Stimulated activated CD4-positive, alpha-beta T cell treated with anti-CD3 and anti-CD28 coated beads, Interleukin-2, amount 100 ng/mL, for 4 hours (primary cell): Measurements from ENCODE around the gene BIK.
A peak's percentile ranks its signal among the peaks of the same experiment; 100 is the strongest.
"Not testable (repeated sequence)": the region's sequence is repeated elsewhere in the genome, so short reads cannot be mapped to it uniquely, and the experiment has no call there.

ENCODE experiments used
- DNase-seq: peaks from one replicate; pipeline ENCODE4 v3.0.0-alpha.2; 2020; ENCODE audit warnings: low read depth

Gene BIK

GRCh38 chr22:43136255-43136654 is 25.7 kb downstream of the BIK start:
- peak; percentile 18 for DNase-seq

- DNase-seq: no peak
Observed at GRCh38 chr22:43136801-43137200, 26.3 kb downstream of the BIK start.

- DNase-seq: peak; percentile 70
Observed at GRCh38 chr22:43142880-43143562, 32.5 kb downstream of the BIK start, which contains the start of gene MCAT. MCAT (minus strand) TSS chr22:43143398; CDS start chr22:43143348, 50 bp downstream.

GRCh38 chr22:43144949-43145348 is 34.4 kb downstream of the BIK start:
- DNase-seq: no peak

GRCh38 chr22:43145371-43145770 is 34.8 kb downstream of the BIK start:
- DNase-seq: not testable (repeated sequence)

- DNase-seq: not testable (repeated sequence)
Observed at GRCh38 chr22:43146332-43146731, 35.8 kb downstream of the BIK start.

GRCh38 chr22:43147821-43148220 is 37.3 kb downstream of the BIK start:
- no peak for DNase-seq

- no peak for DNase-seq
Observed at GRCh38 chr22:43148581-43148980, 38.0 kb downstream of the BIK start.

GRCh38 chr22:43150731-43151206 is 40.2 kb downstream of the BIK start:
- DNase-seq: no peak

GRCh38 chr22:43151251-43152002 is 40.9 kb downstream of the BIK start, which contains the start of gene TSPO:
TSPO (plus strand) TSS chr22:43151559; CDS start chr22:43159239, 7,680 bp downstream.
- DNase-seq: peak; percentile 37

- no peak for DNase-seq
Observed at GRCh38 chr22:43152003-43152356, 41.4 kb downstream of the BIK start.

- DNase-seq: peak; percentile 36
Observed at GRCh38 chr22:43152357-43153071, 42.0 kb downstream of the BIK start.

GRCh38 chr22:43153899-43154298 is 43.3 kb downstream of the BIK start:
- no peak for DNase-seq

- no peak for DNase-seq
Observed at GRCh38 chr22:43154887-43155536, 44.5 kb downstream of the BIK start.

- DNase-seq: no peak
Observed at GRCh38 chr22:43155789-43156188, 45.2 kb downstream of the BIK start.

- no peak for DNase-seq
Observed at GRCh38 chr22:43156413-43156812, 45.9 kb downstream of the BIK start.

GRCh38 chr22:43157874-43158546 is 47.5 kb downstream of the BIK start:
- no peak for DNase-seq

GRCh38 chr22:43158778-43159483 is 48.4 kb downstream of the BIK start:
- no peak for DNase-seq

- no peak for DNase-seq
Observed at GRCh38 chr22:43159484-43160178, 49.1 kb downstream of the BIK start.

GRCh38 chr22:43160497-43161126 is 50.1 kb downstream of the BIK start:
- no peak for DNase-seq
